Measurements from ENCODE around the gene RGS21.

DNA sequence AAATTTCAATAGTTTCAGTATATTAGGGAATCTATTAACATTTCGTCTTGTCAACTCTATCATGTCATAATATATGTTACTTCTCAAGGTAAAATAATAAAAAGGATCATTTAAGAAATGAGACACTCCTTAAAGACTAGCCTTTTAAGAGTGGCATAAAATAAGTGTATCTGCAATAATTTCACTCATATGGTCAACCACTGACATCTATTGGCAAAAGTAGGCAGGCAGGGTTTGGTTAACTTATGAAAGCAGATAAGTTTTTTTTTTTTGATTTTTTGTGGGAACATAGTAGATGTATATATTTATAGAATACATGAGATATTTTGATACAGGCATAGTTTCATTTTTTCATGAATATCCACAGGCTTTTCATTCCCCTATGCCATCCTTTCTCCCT is 5.5 kb upstream of the RGS21 start:
- TF ChIP-seq POLR2A (IDR thresholded peaks at IDR 0.05) = no peak
- TF ChIP-seq, protein P1, sequence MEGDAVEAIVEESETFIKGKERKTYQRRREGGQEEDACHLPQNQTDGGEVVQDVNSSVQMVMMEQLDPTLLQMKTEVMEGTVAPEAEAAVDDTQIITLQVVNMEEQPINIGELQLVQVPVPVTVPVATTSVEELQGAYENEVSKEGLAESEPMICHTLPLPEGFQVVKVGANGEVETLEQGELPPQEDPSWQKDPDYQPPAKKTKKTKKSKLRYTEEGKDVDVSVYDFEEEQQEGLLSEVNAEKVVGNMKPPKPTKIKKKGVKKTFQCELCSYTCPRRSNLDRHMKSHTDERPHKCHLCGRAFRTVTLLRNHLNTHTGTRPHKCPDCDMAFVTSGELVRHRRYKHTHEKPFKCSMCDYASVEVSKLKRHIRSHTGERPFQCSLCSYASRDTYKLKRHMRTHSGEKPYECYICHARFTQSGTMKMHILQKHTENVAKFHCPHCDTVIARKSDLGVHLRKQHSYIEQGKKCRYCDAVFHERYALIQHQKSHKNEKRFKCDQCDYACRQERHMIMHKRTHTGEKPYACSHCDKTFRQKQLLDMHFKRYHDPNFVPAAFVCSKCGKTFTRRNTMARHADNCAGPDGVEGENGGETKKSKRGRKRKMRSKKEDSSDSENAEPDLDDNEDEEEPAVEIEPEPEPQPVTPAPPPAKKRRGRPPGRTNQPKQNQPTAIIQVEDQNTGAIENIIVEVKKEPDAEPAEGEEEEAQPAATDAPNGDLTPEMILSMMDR (IDR thresholded peaks at IDR 0.05) = peak in 3 of 4 donors; percentile 6 to 17 (median 8)

Measured in right lobe of liver (tissue), 4 donors.